ENCODE data around the gene EFNA1. TPM values are rescaled to one million over a fixed set of nuclear protein-coding genes. Genes with fewer than 3 reads are reported as not detected.

Gene EFNA1
- total RNA-seq, 1 experiment from 2014 or later = 19.7 TPM

- Histone ChIP-seq H3K27ac (ENCODE audit: low read depth, low read length) (no peak overlapping the region), H3K9me3 (ENCODE audit: control insufficient read depth in 1 of 2, insufficient read depth in 1 of 2, low read depth in 1 of 2, low read length in 2 of 2) (no peaks in the 10 kb centered on the region), H3K9ac (ENCODE audit: low read length) (no peak overlapping the region), H3K4me3 (replicated peaks in 1 of 2; ENCODE audit: low read depth in 1 of 2, low read length in 2 of 2) (no peak overlapping the region), H3K79me2 (ENCODE audit: insufficient read depth, low read length) (no peaks in the 10 kb centered on the region), H2AFZ (ENCODE audit: low read depth, low read length, poor library complexity, severe bottlenecking) (no peak overlapping the region), H3K4me1 (ENCODE audit: control insufficient read depth in 1 of 2, insufficient read depth in 2 of 2, low read length in 2 of 2) (peaks cover 0 to 2% of the 10 kb centered on the region in 2 experiments; a peak in 2 of 4 replicates), H4K20me1 (ENCODE audit: insufficient read depth) (no peaks in the 10 kb centered on the region), H3K27me3 (ENCODE audit: insufficient read depth, low read length) (no peaks in the 10 kb centered on the region), H3K4me2 (ENCODE audit: low read length) (no peak overlapping the region), H3K36me3 (ENCODE audit: control insufficient read depth in 1 of 2, insufficient read depth in 2 of 2, low read length in 2 of 2) (no peaks in the 10 kb centered on the region; a peak in 1 of 4 replicates), H3K9me2 (ENCODE audit: insufficient read depth) (no peaks in the 10 kb centered on the region)
- POLR2A ChIA-PET = no interaction called here
- BruUV-seq (replicated peaks) = no TSS peak
- TF ChIP-seq TCF7L2 (IDR thresholded peaks at IDR 0.05; ENCODE audit: borderline replicate concordance, extremely low read depth, insufficient read depth, insufficient read length) = no peak
- TF ChIP-seq JUND (IDR thresholded peaks at IDR 0.05) = no peak
- no peak for TF ChIP-seq CBX3 (IDR thresholded peaks at IDR 0.05; ENCODE audit: low read depth)
- no peak for TF ChIP-seq RAD21 (IDR thresholded peaks at IDR 0.05; ENCODE audit: low read depth)
- TF ChIP-seq CEBPB (IDR thresholded peaks at IDR 0.05; ENCODE audit: low read depth) = no peak
- no peak for TF ChIP-seq YY1 (IDR thresholded peaks at IDR 0.05; ENCODE audit: extremely low read depth, insufficient replicate concordance, low read depth, low read length)
- no peak for TF ChIP-seq POLR2A (IDR thresholded peaks at IDR 0.05; ENCODE audit: borderline replicate concordance, extremely low read depth, insufficient read depth, insufficient read length)
- TF ChIP-seq POLR2AphosphoS5 (IDR thresholded peaks at IDR 0.05; ENCODE audit: low read depth, low read length) = no peak
- no peak for TF ChIP-seq ELF1 (IDR thresholded peaks at IDR 0.05; ENCODE audit: borderline replicate concordance, low read depth)
- no peak for TF ChIP-seq MAX (IDR thresholded peaks at IDR 0.05)
- no peak for TF ChIP-seq ATF3 (IDR thresholded peaks at IDR 0.05)
- intact Hi-C loops (cut with micrococcal nuclease) = no loop called here
- no peak for DNase-seq (ENCODE audit: low read depth, low spot score)
- RAD21 ChIA-PET (ENCODE audit: low non-redundant PET in 1 of 2, low total read pairs in 2 of 2, uncharacterized antibody in 2 of 2, unreplicated experiment in 2 of 2) = no interaction called here
- CTCF ChIA-PET = no interaction called here
- ATAC-seq = no peak
Measured at GRCh38 chr1:155182052-155182550, 54.4 kb downstream of the EFNA1 start.

GRCh38 chr1:155183775-155184221 lies 56.1 kb downstream of the EFNA1 start:
- no peak for ATAC-seq
- Histone ChIP-seq H3K79me2 (ENCODE audit: insufficient read depth, low read length) (no peaks in the 10 kb centered on the region), H3K36me3 (ENCODE audit: control insufficient read depth in 1 of 2, insufficient read depth in 2 of 2, low read length in 2 of 2) (no peaks in the 10 kb centered on the region; a peak in 1 of 4 replicates), H4K20me1 (ENCODE audit: insufficient read depth) (no peaks in the 10 kb centered on the region), H3K4me2 (ENCODE audit: low read length) (no peak overlapping the region), H3K9me2 (ENCODE audit: insufficient read depth) (no peaks in the 10 kb centered on the region), H2AFZ (ENCODE audit: low read depth, low read length, poor library complexity, severe bottlenecking) (no peak overlapping the region), H3K4me3 (replicated peaks in 1 of 2; ENCODE audit: low read depth in 1 of 2, low read length in 2 of 2) (no peak overlapping the region), H3K9me3 (ENCODE audit: control insufficient read depth in 1 of 2, insufficient read depth in 1 of 2, low read depth in 1 of 2, low read length in 2 of 2) (no peaks in the 10 kb centered on the region), H3K27me3 (ENCODE audit: insufficient read depth, low read length) (no peaks in the 10 kb centered on the region), H3K4me1 (ENCODE audit: control insufficient read depth in 1 of 2, insufficient read depth in 2 of 2, low read length in 2 of 2) (no peaks in the 10 kb centered on the region; a peak in 2 of 4 replicates), H3K9ac (ENCODE audit: low read length) (no peak overlapping the region), H3K27ac (ENCODE audit: low read depth, low read length) (no peak overlapping the region)
- no peak for DNase-seq (ENCODE audit: low read depth, low spot score)
- intact Hi-C loops (cut with micrococcal nuclease) = no loop called here
- ChIA-PET RAD21 (ENCODE audit: low non-redundant PET in 1 of 2, low total read pairs in 2 of 2, uncharacterized antibody in 2 of 2, unreplicated experiment in 2 of 2) (no interaction called here), CTCF (interaction anchor here (2.4 kb wide), 1 partner anchor 11 kb away, joined by 9 read pairs; the partner anchor contains the start of gene KRTCAP2), POLR2A (interaction anchor here (0.6 to 2.6 kb wide), 2 partner anchors 10 to 90 kb away, joined by 4 to 11 read pairs; partner anchors contain the start of gene CLK2)
- no TSS peak for BruUV-seq (replicated peaks)
- TF ChIP-seq CBX3 (IDR thresholded peaks at IDR 0.05; ENCODE audit: low read depth) = no peak
- no peak for TF ChIP-seq SP1 (IDR thresholded peaks at IDR 0.05; ENCODE audit: low read depth)
- TF ChIP-seq REST (IDR thresholded peaks at IDR 0.05; ENCODE audit: low read depth) = no peak
- TF ChIP-seq POLR2AphosphoS5 (IDR thresholded peaks at IDR 0.05; ENCODE audit: low read depth, low read length) = no peak
- TF ChIP-seq SIN3A (IDR thresholded peaks at IDR 0.05; ENCODE audit: low read depth) = no peak
- TF ChIP-seq ZFX (IDR thresholded peaks at IDR 0.05) = no peak

Measured in HCT116 (cell line).